Lower leg skin (tissue), 3 donors: ENCODE measurements around the gene ERMP1.

Experiments used
- POLR2A ChIP-seq, 2 donors: fragments of 450-650 bp; IDR thresholded peaks; one replicate each; pipeline ENCODE4 v1.6.1; 2016 to 2017; ENCODE audit warnings: antibody characterized with exemption in 2 of 2, mild to moderate bottlenecking in 1 of 2, moderate library complexity in 1 of 2
- TF ChIP-seq, protein P1 (sequence below), 3 donors: fragments of 450-650 bp; IDR thresholded peaks; one replicate each; pipeline ENCODE4 v1.5.1; 2016; ENCODE audit warnings: antibody characterized with exemption in 3 of 3, mild to moderate bottlenecking in 3 of 3, moderate library complexity in 2 of 3

DNA sequence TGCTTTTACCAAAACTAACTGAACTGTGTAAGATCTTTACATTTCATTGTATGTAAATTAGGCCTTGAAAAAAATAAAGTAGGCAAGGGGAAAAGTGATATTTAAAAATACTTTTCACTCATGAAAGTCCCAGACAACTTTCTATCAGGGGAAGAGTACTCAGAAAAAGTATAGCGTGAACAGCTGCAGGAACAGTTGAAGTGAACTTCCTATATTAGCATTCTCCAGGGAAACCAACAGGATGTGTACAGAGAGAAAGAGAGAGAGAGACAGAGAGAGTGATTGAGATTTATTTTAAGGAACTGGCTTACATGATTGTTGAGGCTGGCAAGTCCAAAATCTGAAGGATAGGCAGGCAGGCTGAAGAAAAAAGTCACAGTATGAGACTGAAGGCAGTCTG lies 42.0 kb downstream of the ERMP1 start:
- TF ChIP-seq POLR2A (IDR thresholded peaks at IDR 0.05), result no peak
- TF ChIP-seq, protein P1, sequence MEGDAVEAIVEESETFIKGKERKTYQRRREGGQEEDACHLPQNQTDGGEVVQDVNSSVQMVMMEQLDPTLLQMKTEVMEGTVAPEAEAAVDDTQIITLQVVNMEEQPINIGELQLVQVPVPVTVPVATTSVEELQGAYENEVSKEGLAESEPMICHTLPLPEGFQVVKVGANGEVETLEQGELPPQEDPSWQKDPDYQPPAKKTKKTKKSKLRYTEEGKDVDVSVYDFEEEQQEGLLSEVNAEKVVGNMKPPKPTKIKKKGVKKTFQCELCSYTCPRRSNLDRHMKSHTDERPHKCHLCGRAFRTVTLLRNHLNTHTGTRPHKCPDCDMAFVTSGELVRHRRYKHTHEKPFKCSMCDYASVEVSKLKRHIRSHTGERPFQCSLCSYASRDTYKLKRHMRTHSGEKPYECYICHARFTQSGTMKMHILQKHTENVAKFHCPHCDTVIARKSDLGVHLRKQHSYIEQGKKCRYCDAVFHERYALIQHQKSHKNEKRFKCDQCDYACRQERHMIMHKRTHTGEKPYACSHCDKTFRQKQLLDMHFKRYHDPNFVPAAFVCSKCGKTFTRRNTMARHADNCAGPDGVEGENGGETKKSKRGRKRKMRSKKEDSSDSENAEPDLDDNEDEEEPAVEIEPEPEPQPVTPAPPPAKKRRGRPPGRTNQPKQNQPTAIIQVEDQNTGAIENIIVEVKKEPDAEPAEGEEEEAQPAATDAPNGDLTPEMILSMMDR (IDR thresholded peaks at IDR 0.05), result no peak
